K562 (cell line): ENCODE results near the gene LYST. TPM values are rescaled to one million over a fixed set of nuclear protein-coding genes. Genes with fewer than 3 reads are reported as not detected.

Experiments used
- ATF7 ChIP-seq: fragments of 450-650 bp; IDR thresholded peaks from 2 replicates; pipeline ENCODE4 v1.7.1; 2014; ENCODE audit warnings: mild to moderate bottlenecking, moderate library complexity
- CC2D1A ChIP-seq: fragments of 450-650 bp; IDR thresholded peaks from 2 replicates; pipeline ENCODE4 v1.6.1; 2017; ENCODE audit warnings: mild to moderate bottlenecking
- DACH1 ChIP-seq: fragments of 450-650 bp; IDR thresholded peaks from 2 replicates; pipeline ENCODE4 v1.6.1; 2018; ENCODE audit not compliant: partially characterized antibody
- DPF2 ChIP-seq: fragments of 450-650 bp; IDR thresholded peaks from 2 replicates; pipeline ENCODE4 v1.6.1; 2016
- GABPB2 ChIP-seq: fragments of 250-450 bp; sonication (Bioruptor Pico); conservative IDR thresholded peaks from 2 replicates; pipeline ENCODE4 v1.5.1; 2021; ENCODE audit warnings: mild to moderate bottlenecking
- KDM5B ChIP-seq: fragments of 200-600 bp; sonication (generic); IDR thresholded peaks from 2 replicates; pipeline ENCODE4 v1.6.1; 2012; ENCODE audit warnings: low read depth, mild to moderate bottlenecking, moderate library complexity, low read length, control low read depth, inconsistent platforms; ENCODE audit not compliant: insufficient replicate concordance
- MCM2 ChIP-seq: fragments of 450-650 bp; IDR thresholded peaks from 2 replicates; pipeline ENCODE4 v1.6.1; 2017; ENCODE audit warnings: low read depth, mild to moderate bottlenecking
- MTA3 ChIP-seq: fragments of 450-650 bp; formaldehyde crosslinking; IDR thresholded peaks from 2 replicates; pipeline ENCODE4 v1.6.1; 2017; ENCODE audit warnings: mild to moderate bottlenecking, borderline replicate concordance
- PKNOX1 ChIP-seq: fragments of 450-650 bp; IDR thresholded peaks from 2 replicates; pipeline ENCODE4 v1.6.1; 2016
- RNF2 ChIP-seq: sonication (generic); IDR thresholded peaks from 2 replicates; pipeline ENCODE4 v1.6.1; 2016
- THAP12 ChIP-seq: fragments of 250-450 bp; sonication (Bioruptor Pico); IDR thresholded peaks from 2 replicates; pipeline ENCODE4 v1.9.0; 2021; ENCODE audit warnings: mild to moderate bottlenecking, inconsistent platforms
- TRIM24 ChIP-seq, 2 experiments: fragments of 450-650 bp; IDR thresholded peaks; 2 replicates each; pipeline ENCODE4 v1.6.1; 2016
- ZBTB12 ChIP-seq: fragments of 250-450 bp; sonication (Bioruptor Pico); IDR thresholded peaks from 2 replicates; pipeline ENCODE4 v1.4.0; 2020
- ZNF253 ChIP-seq: fragments of 250-450 bp; sonication (Bioruptor Pico); conservative IDR thresholded peaks from 2 replicates; pipeline ENCODE4 v1.6.1; 2021; ENCODE audit warnings: mild to moderate bottlenecking
- ZNF263 ChIP-seq: sonication (generic); formaldehyde crosslinking; IDR thresholded peaks from 2 replicates; pipeline ENCODE4 v1.8.0; 2022; ENCODE audit warnings: mild to moderate bottlenecking, missing genetic modification reagents, borderline replicate concordance
- ZNF830 ChIP-seq: fragments of 250-450 bp; sonication (Bioruptor Pico); IDR thresholded peaks from 2 replicates; pipeline ENCODE4 v1.5.0; 2021; ENCODE audit warnings: mild to moderate bottlenecking
- polyA plus RNA-seq, 8 experiments: library from polyadenylated mRNA; depleted of rRNA in 4 of 8; stranded (reverse) in 5 of 8; unstranded in 3 of 8; fragments of >200 nt; fragmentation: Nextera tagmentation in 2 of 8; fragmentation: Illumina TruSeq in 1 of 8; extraction: Ambion mirVana in 2 of 8; extraction: Trizol in 1 of 8; gene quantifications; 2 replicates each; pipeline versions ENCODE4 v1.2.1 to v1.2.3, GENCODE V29; 2011 to 2014; ENCODE audit warnings: inconsistent platforms in 1 of 8, missing spikeins in 1 of 8
- total RNA-seq, 7 experiments: library from RNA; depleted of rRNA in 6 of 7; stranded (reverse); fragments of >200 nt in 6 of 7; fragmentation: Illumina TruSeq in 2 of 7; extraction: Trizol in 2 of 7; gene quantifications; 2 replicates each; pipeline versions ENCODE4 v1.2.1 to v1.2.3, GENCODE V29; 2011 to 2021; ENCODE audit warnings: low replicate concordance in 1 of 7
- TF ChIP-seq, protein P1 (sequence below): fragments of 250-450 bp; sonication (Bioruptor Pico); IDR thresholded peaks from 2 replicates; pipeline ENCODE4 v1.4.0; 2020

Gene LYST
- total and polyA plus RNA-seq, 9 of the 15 experiments (the other 6 are each of a cell fraction or from before 2014, with no cell fraction given) = 0.73 to 2.4 (median 1.4) TPM

GRCh38 chr1:235866913-235867845, 473 bp upstream of the LYST start (continued):
- TF ChIP-seq MTA3 = peak; percentile 76; the same call in 1 of the 2 replicates
- TF ChIP-seq, protein P1, sequence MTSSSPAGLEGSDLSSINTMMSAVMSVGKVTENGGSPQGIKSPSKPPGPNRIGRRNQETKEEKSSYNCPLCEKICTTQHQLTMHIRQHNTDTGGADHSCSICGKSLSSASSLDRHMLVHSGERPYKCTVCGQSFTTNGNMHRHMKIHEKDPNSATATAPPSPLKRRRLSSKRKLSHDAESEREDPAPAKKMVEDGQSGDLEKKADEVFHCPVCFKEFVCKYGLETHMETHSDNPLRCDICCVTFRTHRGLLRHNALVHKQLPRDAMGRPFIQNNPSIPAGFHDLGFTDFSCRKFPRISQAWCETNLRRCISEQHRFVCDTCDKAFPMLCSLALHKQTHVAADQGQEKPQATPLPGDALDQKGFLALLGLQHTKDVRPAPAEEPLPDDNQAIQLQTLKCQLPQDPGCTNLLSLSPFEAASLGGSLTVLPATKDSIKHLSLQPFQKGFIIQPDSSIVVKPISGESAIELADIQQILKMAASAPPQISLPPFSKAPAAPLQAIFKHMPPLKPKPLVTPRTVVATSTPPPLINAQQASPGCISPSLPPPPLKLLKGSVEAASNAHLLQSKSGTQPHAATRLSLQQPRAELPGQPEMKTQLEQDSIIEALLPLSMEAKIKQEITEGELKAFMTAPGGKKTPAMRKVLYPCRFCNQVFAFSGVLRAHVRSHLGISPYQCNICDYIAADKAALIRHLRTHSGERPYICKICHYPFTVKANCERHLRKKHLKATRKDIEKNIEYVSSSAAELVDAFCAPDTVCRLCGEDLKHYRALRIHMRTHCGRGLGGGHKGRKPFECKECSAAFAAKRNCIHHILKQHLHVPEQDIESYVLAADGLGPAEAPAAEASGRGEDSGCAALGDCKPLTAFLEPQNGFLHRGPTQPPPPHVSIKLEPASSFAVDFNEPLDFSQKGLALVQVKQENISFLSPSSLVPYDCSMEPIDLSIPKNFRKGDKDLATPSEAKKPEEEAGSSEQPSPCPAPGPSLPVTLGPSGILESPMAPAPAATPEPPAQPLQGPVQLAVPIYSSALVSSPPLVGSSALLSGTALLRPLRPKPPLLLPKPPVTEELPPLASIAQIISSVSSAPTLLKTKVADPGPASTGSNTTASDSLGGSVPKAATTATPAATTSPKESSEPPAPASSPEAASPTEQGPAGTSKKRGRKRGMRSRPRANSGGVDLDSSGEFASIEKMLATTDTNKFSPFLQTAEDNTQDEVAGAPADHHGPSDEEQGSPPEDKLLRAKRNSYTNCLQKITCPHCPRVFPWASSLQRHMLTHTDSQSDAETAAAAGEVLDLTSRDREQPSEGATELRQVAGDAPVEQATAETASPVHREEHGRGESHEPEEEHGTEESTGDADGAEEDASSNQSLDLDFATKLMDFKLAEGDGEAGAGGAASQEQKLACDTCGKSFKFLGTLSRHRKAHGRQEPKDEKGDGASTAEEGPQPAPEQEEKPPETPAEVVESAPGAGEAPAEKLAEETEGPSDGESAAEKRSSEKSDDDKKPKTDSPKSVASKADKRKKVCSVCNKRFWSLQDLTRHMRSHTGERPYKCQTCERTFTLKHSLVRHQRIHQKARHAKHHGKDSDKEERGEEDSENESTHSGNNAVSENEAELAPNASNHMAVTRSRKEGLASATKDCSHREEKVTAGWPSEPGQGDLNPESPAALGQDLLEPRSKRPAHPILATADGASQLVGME (CRISPR knock-in tag) = 0 out of 2 replicates have a peak, but pooled peaks have one; percentile 51
- TF ChIP-seq CC2D1A = peak; percentile 95
- TF ChIP-seq ZNF830 (CRISPR knock-in tag) = no peak
- TF ChIP-seq TRIM24 (IDR thresholded peaks at IDR 0.05) = no peak
- TF ChIP-seq ATF7 = peak; percentile 54
- TF ChIP-seq ZNF263 (CRISPR knock-in tag) = 0 out of 2 replicates have a peak, but pooled peaks have one; percentile 22
- 0 out of 2 replicates have a peak, but pooled peaks have one; percentile 29 for TF ChIP-seq GABPB2 (CRISPR knock-in tag)
- TF ChIP-seq THAP12 (CRISPR knock-in tag) = peak; percentile 56; the same call in 1 of the 2 replicates
- TF ChIP-seq DACH1 = no peak
- TF ChIP-seq DPF2 = no peak
- TF ChIP-seq ZNF253 (CRISPR knock-in tag) = 0 out of 2 replicates have a peak, but pooled peaks have one; percentile 26
- no peak for TF ChIP-seq RNF2
- TF ChIP-seq MCM2 = no peak
- peak; percentile 91 for TF ChIP-seq KDM5B
- TF ChIP-seq ZBTB12 = peak; percentile 96
- peak; percentile 44 for TF ChIP-seq PKNOX1
